Keratinocyte (primary cell): Measurements from ENCODE around the gene TLK1. TPM values are rescaled to one million over a fixed set of nuclear protein-coding genes. Genes with fewer than 3 reads are reported as not detected.

ENCODE experiments used
- DNase-seq: peaks from one replicate; pipeline ENCODE4 v3.0.0-alpha.2; 2011; ENCODE audit warnings: low read depth, missing footprints, low spot score
- FAIRE-seq: peaks from 2 replicates; lab custom pipeline; 2011; peaks lifted over from hg19 to GRCh38; lab: Jason Lieb, UNC
- H2AFZ ChIP-seq: 2 replicates; pipeline ENCODE4 v1.6.0; 2012; ENCODE audit warnings: low read length, control low read depth, inconsistent platforms; ENCODE audit not compliant: control insufficient read depth
- H3K27ac ChIP-seq: 2 replicates; pipeline ENCODE4 v1.5.1; 2011; ENCODE audit warnings: low read length; ENCODE audit not compliant: control insufficient read depth, insufficient read depth
- H3K27me3 ChIP-seq: 3 replicates; pipeline ENCODE4 v1.6.0; 2011; ENCODE audit warnings: low read length; ENCODE audit not compliant: control insufficient read depth, insufficient read depth; ENCODE audit errors: extremely low read depth
- H3K36me3 ChIP-seq, 2 experiments: 2 replicates in 1 of 2; 3 replicates in 1 of 2; pipeline ENCODE4 v1.5.1; 2011; ENCODE audit warnings: low read length in 2 of 2, mild to moderate bottlenecking in 1 of 2; ENCODE audit not compliant: control insufficient read depth in 2 of 2, insufficient read depth in 2 of 2; ENCODE audit errors: extremely low read depth in 1 of 2
- H3K4me1 ChIP-seq: 3 replicates; pipeline ENCODE4 v1.5.1; 2011; ENCODE audit warnings: low read length; ENCODE audit not compliant: control insufficient read depth, insufficient read depth; ENCODE audit errors: extremely low read depth
- H3K4me2 ChIP-seq: 3 replicates; pipeline ENCODE4 v1.6.0; 2011; ENCODE audit warnings: low read depth, low read length; ENCODE audit not compliant: control insufficient read depth, insufficient read depth; ENCODE audit errors: extremely low read depth
- H3K4me3 ChIP-seq, 3 experiments: fragments of 200-600 bp in 1 of 3; sonication (generic) in 1 of 3; 2 replicates in 2 of 3; 3 replicates in 1 of 3; pipeline ENCODE4 v1.5.1; 2011 to 2016; ENCODE audit warnings: low read length in 3 of 3, mild to moderate bottlenecking in 3 of 3, control low read depth in 2 of 3, inconsistent platforms in 1 of 3, low read depth in 1 of 3, mixed read lengths in 1 of 3, mixed run types in 1 of 3, moderate library complexity in 1 of 3; ENCODE audit not compliant: control insufficient read depth in 2 of 3, insufficient read depth in 2 of 3; ENCODE audit errors: extremely low read depth in 1 of 3
- H3K79me2 ChIP-seq: 2 replicates; pipeline ENCODE4 v1.6.0; 2012; ENCODE audit warnings: low read length; ENCODE audit not compliant: control insufficient read depth, insufficient read depth
- H3K9ac ChIP-seq: 3 replicates; pipeline ENCODE4 v1.6.0; 2011; ENCODE audit warnings: low read length; ENCODE audit not compliant: control insufficient read depth, insufficient read depth; ENCODE audit errors: extremely low read depth
- H3K9me1 ChIP-seq: 3 replicates; pipeline ENCODE4 v1.6.0; 2011; ENCODE audit warnings: low read length; ENCODE audit not compliant: control insufficient read depth, insufficient read depth; ENCODE audit errors: extremely low read depth
- H3K9me3 ChIP-seq: 2 replicates; pipeline ENCODE4 v1.5.1; 2012; ENCODE audit warnings: low read depth, low read length; ENCODE audit not compliant: control insufficient read depth
- H4K20me1 ChIP-seq: 3 replicates; pipeline ENCODE4 v1.6.0; 2011; ENCODE audit warnings: low read length; ENCODE audit not compliant: control insufficient read depth, insufficient read depth; ENCODE audit errors: extremely low read depth
- EZH2 ChIP-seq: IDR thresholded peaks from one replicate; pipeline ENCODE4 v1.6.1; 2012; ENCODE audit warnings: inconsistent platforms, mild to moderate bottlenecking, low read length, moderate library complexity
- dilution Hi-C: fragments of 300-500 bp; cut with MboI; formaldehyde crosslinking; loops from one replicate; pipeline ENCODE4 v1.7.0; 2020; ENCODE audit warnings: low sequenced_read_pairs; ENCODE audit not compliant: extremely low pct_ligation_motif_present
- polyA plus RNA-seq, 5 experiments: library from polyadenylated mRNA; depleted of rRNA in 3 of 5; stranded (reverse) in 3 of 5; stranded (forward) in 1 of 5; unstranded in 1 of 5; fragments of >200 nt; gene quantifications; 1 replicate in 1 of 5; 2 replicates in 3 of 5; 3 replicates in 1 of 5; pipeline versions ENCODE4 v1.2.1 to v1.2.3, GENCODE V29; 2011 to 2012; ENCODE audit warnings: missing spikeins in 2 of 5, low read depth in 1 of 5, low replicate concordance in 1 of 5
- TF ChIP-seq, protein P1 (sequence below), 3 experiments: IDR thresholded peaks in 1 of 3; conservative IDR thresholded peaks in 1 of 3; optimal IDR thresholded peaks in 1 of 3; 2 replicates in 2 of 3; 3 replicates in 1 of 3; pipeline versions ENCODE3 to v1.5.1; 2011; ENCODE audit warnings: low read length in 3 of 3, mild to moderate bottlenecking in 3 of 3, moderate library complexity in 2 of 3, control low read depth in 1 of 3, inconsistent platforms in 1 of 3; ENCODE audit not compliant: insufficient read depth in 2 of 3; ENCODE audit errors: extremely low read depth in 1 of 3

Gene TLK1
- polyA plus RNA-seq, 1 donor (not counting 4 experiments of a cell fraction or from before 2014, with no cell fraction given), result 14.7 TPM

- Histone ChIP-seq H4K20me1 (no peaks in the 10 kb centered on the region), H3K4me2 (no peak overlapping the region), H3K9ac (no peak overlapping the region), H2AFZ (no peak overlapping the region), H3K36me3 (peaks cover 4 to 15% of the 10 kb centered on the region in 2 experiments), H3K9me3 (no peaks in the 10 kb centered on the region), H3K4me1 (no peaks in the 10 kb centered on the region), H3K4me3 (no peak overlapping the region), H3K27me3 (no peaks in the 10 kb centered on the region), H3K9me1 (no peaks in the 10 kb centered on the region), H3K27ac (no peak overlapping the region), H3K79me2 (no peaks in the 10 kb centered on the region)
- TF ChIP-seq, protein P1, sequence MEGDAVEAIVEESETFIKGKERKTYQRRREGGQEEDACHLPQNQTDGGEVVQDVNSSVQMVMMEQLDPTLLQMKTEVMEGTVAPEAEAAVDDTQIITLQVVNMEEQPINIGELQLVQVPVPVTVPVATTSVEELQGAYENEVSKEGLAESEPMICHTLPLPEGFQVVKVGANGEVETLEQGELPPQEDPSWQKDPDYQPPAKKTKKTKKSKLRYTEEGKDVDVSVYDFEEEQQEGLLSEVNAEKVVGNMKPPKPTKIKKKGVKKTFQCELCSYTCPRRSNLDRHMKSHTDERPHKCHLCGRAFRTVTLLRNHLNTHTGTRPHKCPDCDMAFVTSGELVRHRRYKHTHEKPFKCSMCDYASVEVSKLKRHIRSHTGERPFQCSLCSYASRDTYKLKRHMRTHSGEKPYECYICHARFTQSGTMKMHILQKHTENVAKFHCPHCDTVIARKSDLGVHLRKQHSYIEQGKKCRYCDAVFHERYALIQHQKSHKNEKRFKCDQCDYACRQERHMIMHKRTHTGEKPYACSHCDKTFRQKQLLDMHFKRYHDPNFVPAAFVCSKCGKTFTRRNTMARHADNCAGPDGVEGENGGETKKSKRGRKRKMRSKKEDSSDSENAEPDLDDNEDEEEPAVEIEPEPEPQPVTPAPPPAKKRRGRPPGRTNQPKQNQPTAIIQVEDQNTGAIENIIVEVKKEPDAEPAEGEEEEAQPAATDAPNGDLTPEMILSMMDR (optimal IDR thresholded peaks at IDR 0.05 in 1 of 3, IDR thresholded peaks at IDR 0.05 in 1 of 3, conservative IDR thresholded peaks at IDR 0.05 in 1 of 3; ENCODE audit: extremely low read depth in 1 of 3, insufficient read depth in 2 of 3, low read length in 3 of 3), result no peak
- no peak for TF ChIP-seq EZH2
- DNase-seq (no peak), FAIRE-seq (no peak)
- dilution Hi-C loops, result no loop called here
Observed at GRCh38 chr2:171009386-171009785, 151.3 kb downstream of the TLK1 start.

GRCh38 chr2:171008550-171009205, 152.0 kb downstream of the TLK1 start:
- H3K36me3 ChIP-seq, result peaks cover 1 to 13% of the 10 kb centered on the region in 2 experiments
- H3K9me1 ChIP-seq, result no peaks in the 10 kb centered on the region
- FAIRE-seq (no peak), DNase-seq (no peak)
- no peak overlapping the region for H3K9ac ChIP-seq
- no peak for TF ChIP-seq EZH2
- TF ChIP-seq, protein P1 (optimal IDR thresholded peaks at IDR 0.05 in 1 of 3, IDR thresholded peaks at IDR 0.05 in 1 of 3, conservative IDR thresholded peaks at IDR 0.05 in 1 of 3; ENCODE audit: extremely low read depth in 1 of 3, insufficient read depth in 2 of 3, low read length in 3 of 3), result no peak
- no peaks in the 10 kb centered on the region for H4K20me1 ChIP-seq
- no peaks in the 10 kb centered on the region for H3K27me3 ChIP-seq
- no peaks in the 10 kb centered on the region for H3K4me1 ChIP-seq
- no peaks in the 10 kb centered on the region for H3K79me2 ChIP-seq
- no peak overlapping the region for H2AFZ ChIP-seq
- H3K27ac ChIP-seq, result no peak overlapping the region
- no peak overlapping the region for H3K4me3 ChIP-seq
- no peak overlapping the region for H3K4me2 ChIP-seq
- no peaks in the 10 kb centered on the region for H3K9me3 ChIP-seq
- dilution Hi-C loops, result no loop called here
